Spleen (tissue), 7 donors: ENCODE measurements around the gene HSPB1.

ENCODE experiments used
- POLR2A ChIP-seq, 3 donors: fragments of 450-650 bp; IDR thresholded peaks; one replicate each; pipeline ENCODE4 v1.5.1; 2017; ENCODE audit warnings: antibody characterized with exemption in 3 of 3, mild to moderate bottlenecking in 1 of 3
- TF ChIP-seq, protein P1 (sequence below), 11 experiments: fragments of 200-600 bp in 7 of 11; fragments of 450-650 bp in 4 of 11; sonication (generic) in 4 of 11; IDR thresholded peaks in 8 of 11; conservative IDR thresholded peaks in 3 of 11; 1 replicate in 7 of 11; 2 replicates in 4 of 11; pipeline versions ENCODE4 v1.4.0 to v1.8.0; 2016 to 2021; ENCODE audit warnings: antibody characterized with exemption in 11 of 11, inconsistent platforms in 4 of 11, mild to moderate bottlenecking in 1 of 11
- donor health status: DM: no; HTN: no; CAD: no; lungs with moderate emphysema.
- donor health status: DM: no; HTN: no; CAD: no.
- donor health status: DM: no; HTN: no; CAD: no.

GRCh38 chr7:76262683-76263402 lies 39.6 kb upstream of the HSPB1 start:
- TF ChIP-seq, protein P1, sequence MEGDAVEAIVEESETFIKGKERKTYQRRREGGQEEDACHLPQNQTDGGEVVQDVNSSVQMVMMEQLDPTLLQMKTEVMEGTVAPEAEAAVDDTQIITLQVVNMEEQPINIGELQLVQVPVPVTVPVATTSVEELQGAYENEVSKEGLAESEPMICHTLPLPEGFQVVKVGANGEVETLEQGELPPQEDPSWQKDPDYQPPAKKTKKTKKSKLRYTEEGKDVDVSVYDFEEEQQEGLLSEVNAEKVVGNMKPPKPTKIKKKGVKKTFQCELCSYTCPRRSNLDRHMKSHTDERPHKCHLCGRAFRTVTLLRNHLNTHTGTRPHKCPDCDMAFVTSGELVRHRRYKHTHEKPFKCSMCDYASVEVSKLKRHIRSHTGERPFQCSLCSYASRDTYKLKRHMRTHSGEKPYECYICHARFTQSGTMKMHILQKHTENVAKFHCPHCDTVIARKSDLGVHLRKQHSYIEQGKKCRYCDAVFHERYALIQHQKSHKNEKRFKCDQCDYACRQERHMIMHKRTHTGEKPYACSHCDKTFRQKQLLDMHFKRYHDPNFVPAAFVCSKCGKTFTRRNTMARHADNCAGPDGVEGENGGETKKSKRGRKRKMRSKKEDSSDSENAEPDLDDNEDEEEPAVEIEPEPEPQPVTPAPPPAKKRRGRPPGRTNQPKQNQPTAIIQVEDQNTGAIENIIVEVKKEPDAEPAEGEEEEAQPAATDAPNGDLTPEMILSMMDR (IDR thresholded peaks at IDR 0.05 in 8 of 11, conservative IDR thresholded peaks at IDR 0.05 in 3 of 11): peak in 9 of 11 experiments; percentile 16 to 74 (median 62)
- TF ChIP-seq POLR2A (IDR thresholded peaks at IDR 0.05): no peak
